HUES48 (cell line): ENCODE data around the gene FBXO47.
"Not testable (repeated sequence)": the region's sequence is repeated elsewhere in the genome, so short reads cannot be mapped to it uniquely, and the experiment has no call there.

Experiments
- H3K27ac ChIP-seq: one replicate; pipeline ENCODE4 v1.7.0; 2013; ENCODE audit warnings: low read depth, low read length, inconsistent platforms
- H3K27me3 ChIP-seq: 2 replicates; pipeline ENCODE4 v1.6.1; 2013; ENCODE audit warnings: mild to moderate bottlenecking, low read length; ENCODE audit not compliant: control insufficient read depth, insufficient read depth
- H3K36me3 ChIP-seq: 2 replicates; pipeline ENCODE4 v1.6.1; 2013; ENCODE audit warnings: low read length; ENCODE audit not compliant: control insufficient read depth, insufficient read depth
- H3K4me1 ChIP-seq: 2 replicates; pipeline ENCODE4 v1.6.1; 2013; ENCODE audit warnings: mild to moderate bottlenecking, low read length; ENCODE audit not compliant: control insufficient read depth, insufficient read depth
- H3K4me3 ChIP-seq: 2 replicates; pipeline ENCODE4 v1.5.1; 2013; ENCODE audit warnings: mild to moderate bottlenecking, low read depth, low read length
- H3K9ac ChIP-seq: 2 replicates; pipeline ENCODE4 v1.6.1; 2013; ENCODE audit warnings: mild to moderate bottlenecking, low read depth, low read length, moderate library complexity
- H3K9me3 ChIP-seq: 2 replicates; pipeline ENCODE4 v1.6.1; 2013; ENCODE audit warnings: low read length; ENCODE audit not compliant: control insufficient read depth, insufficient read depth

The FBXO47 gene

DNA sequence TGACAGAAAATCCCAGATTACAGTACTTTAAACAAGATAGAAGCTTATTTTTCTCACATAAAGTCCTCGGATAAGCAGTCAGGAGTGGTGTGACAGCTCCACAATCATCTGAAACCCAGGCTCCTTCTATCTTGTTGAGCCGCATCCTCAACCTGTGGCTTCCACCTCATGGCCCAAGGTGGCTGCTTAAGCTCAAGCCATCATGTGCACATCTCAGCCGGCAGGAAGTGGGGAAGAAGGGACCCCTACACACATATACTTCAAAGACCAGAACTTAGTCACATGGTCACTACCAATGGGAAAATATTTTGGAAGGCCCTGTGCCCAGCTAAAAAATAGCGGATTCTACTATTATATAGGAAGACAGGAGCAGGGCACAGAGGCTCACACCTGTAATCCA is 11.0 kb upstream of the FBXO47 start:
- no peaks in the 10 kb centered on the region for H3K27me3 ChIP-seq
- no peak overlapping the region for H3K4me3 ChIP-seq
- H3K27ac ChIP-seq, result no peak overlapping the region
- no peaks in the 10 kb centered on the region for H3K9me3 ChIP-seq
- no peaks in the 10 kb centered on the region for H3K4me1 ChIP-seq
- H3K9ac ChIP-seq, result no peak overlapping the region
- no peaks in the 10 kb centered on the region for H3K36me3 ChIP-seq

DNA sequence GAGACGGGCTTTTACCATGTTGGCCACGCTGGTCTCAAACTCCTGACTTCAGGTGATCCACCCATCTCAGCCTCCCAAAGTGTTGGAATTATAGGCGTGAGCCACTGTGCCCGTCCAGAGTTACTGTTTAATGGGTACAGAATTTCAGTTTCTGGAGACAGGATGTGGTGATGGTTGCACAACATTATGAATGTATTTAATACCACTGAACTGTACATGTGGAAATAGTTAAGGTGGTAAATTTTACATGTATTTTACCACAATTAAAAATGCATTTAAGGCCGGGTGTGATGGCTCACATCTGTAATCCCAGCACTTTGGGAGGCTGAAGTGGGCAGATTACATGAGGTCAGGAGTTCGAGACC is 9.0 kb upstream of the FBXO47 start:
- not testable (repeated sequence) for H3K4me1 ChIP-seq, H3K4me3 ChIP-seq, H3K9me3 ChIP-seq, H3K27ac ChIP-seq, H3K27me3 ChIP-seq, H3K36me3 ChIP-seq, H3K9ac ChIP-seq

DNA sequence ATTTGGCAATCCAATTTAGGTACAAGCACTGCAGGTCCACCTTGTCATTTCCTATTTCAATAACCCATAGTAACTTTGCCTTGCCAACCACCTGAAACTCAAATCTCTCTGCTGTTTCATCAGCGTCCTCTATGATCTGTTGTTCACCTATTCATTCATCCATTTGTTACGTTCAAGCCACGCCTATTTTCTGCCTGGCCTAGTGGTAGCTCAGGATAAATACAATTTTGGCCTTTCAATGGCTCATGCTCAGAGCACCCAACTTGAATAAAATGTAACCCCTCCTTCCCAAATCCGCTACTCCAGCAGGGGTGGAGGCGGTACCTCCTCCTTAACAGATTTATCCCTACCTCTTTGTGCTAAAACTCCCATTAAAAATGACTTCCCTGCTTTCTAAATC is 3.6 kb upstream of the FBXO47 start:
- H3K9ac ChIP-seq, result no peak overlapping the region
- H3K9me3 ChIP-seq, result no peaks in the 10 kb centered on the region
- no peak overlapping the region for H3K4me3 ChIP-seq
- H3K27ac ChIP-seq, result no peak overlapping the region
- no peaks in the 10 kb centered on the region for H3K36me3 ChIP-seq
- H3K4me1 ChIP-seq, result peaks cover 7% of the 10 kb centered on the region
- no peaks in the 10 kb centered on the region for H3K27me3 ChIP-seq

DNA sequence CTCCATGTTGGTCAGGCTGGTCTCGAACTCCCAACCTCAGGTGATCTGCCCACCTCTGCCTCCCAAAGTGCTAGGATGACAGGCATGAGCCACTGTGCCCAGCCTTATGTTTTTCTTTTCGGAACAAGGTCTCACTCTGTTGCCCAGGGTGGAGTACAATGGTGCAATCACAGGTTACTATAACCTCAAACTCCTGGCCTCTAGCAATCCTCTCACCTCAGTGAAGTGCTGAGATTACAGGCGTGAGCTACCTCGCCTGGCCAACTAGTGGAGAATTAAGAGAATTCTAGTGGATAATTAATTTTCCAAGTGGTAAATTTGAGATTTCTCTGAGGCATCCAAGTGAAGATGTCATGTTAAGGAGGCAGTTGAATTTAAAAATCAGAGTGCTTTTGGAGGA is 2.9 kb upstream of the FBXO47 start:
- Histone ChIP-seq H3K4me1 (peaks cover 7% of the 10 kb centered on the region), H3K27ac (no peak overlapping the region), H3K4me3 (no peak overlapping the region), H3K9me3 (no peaks in the 10 kb centered on the region), H3K36me3 (no peaks in the 10 kb centered on the region), H3K9ac (no peak overlapping the region), H3K27me3 (no peaks in the 10 kb centered on the region)

DNA sequence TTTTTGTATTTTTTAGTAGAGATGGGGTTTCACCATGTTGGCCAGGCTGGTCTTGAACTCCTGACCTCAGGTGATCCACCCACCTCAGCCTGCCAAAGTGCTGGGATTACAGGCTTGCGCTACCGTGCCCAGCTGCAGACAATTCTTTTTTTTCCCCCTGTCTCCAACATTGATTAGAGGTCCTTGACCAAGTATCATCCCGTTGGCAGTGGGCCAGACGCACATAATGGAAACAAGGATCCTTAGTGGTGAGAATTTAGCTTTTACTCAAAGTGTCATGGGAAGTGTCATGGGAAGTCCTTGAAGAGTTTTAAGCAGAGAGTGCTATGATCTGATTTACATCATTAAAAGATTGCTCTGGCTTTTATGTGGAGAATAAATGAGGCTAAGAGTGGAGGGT is 2.1 kb upstream of the FBXO47 start:
- H3K9ac ChIP-seq, result no peak overlapping the region
- H3K27ac ChIP-seq, result no peak overlapping the region
- H3K9me3 ChIP-seq, result no peaks in the 10 kb centered on the region
- peaks cover 7% of the 10 kb centered on the region for H3K4me1 ChIP-seq
- no peak overlapping the region for H3K4me3 ChIP-seq
- H3K36me3 ChIP-seq, result no peaks in the 10 kb centered on the region
- H3K27me3 ChIP-seq, result no peaks in the 10 kb centered on the region

DNA sequence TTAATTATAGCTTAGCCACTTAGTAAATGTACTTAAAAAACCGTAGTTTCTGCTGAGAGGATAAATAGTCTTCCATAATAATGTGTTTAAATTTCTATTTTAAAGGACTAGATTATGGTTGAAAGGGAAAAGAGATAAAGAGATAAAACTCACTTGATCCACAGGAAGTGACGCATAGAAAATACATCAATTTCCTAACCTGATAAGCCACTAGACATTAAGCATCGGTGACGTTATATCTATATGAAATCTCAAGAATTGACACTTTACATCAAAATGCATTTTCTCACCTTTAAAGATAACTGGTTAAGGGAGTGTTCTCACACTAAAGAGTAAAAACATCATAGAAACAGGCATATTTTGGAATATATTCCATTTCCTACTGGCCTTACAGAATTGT is 5.8 kb downstream of the FBXO47 start:
- no peak overlapping the region for H3K9ac ChIP-seq
- no peak overlapping the region for H3K4me3 ChIP-seq
- no peaks in the 10 kb centered on the region for H3K9me3 ChIP-seq
- H3K27me3 ChIP-seq, result no peaks in the 10 kb centered on the region
- no peaks in the 10 kb centered on the region for H3K4me1 ChIP-seq
- no peaks in the 10 kb centered on the region for H3K36me3 ChIP-seq
- no peak overlapping the region for H3K27ac ChIP-seq

DNA sequence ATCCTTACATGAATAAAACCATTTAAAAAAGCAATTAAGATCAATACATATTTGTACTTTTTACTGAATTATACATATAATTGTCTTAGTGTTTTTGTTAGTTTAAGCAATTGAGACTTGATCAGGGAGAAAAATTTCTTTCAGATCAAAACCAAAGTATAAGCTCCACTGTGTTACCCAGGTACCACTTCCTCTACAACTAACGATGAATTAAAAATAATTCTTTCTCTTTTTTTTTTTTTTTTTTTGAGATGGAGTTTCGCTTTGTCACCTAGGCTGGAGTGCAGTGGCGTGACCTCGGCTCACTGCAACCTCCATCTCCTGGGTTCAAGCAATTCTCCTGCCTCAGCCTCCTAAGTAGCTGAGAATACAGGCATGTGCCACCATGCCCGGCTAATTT is 6.8 kb downstream of the FBXO47 start:
- no peak overlapping the region for H3K9ac ChIP-seq
- no peaks in the 10 kb centered on the region for H3K9me3 ChIP-seq
- no peaks in the 10 kb centered on the region for H3K36me3 ChIP-seq
- no peak overlapping the region for H3K27ac ChIP-seq
- no peak overlapping the region for H3K4me3 ChIP-seq
- H3K4me1 ChIP-seq, result no peaks in the 10 kb centered on the region
- H3K27me3 ChIP-seq, result no peaks in the 10 kb centered on the region

DNA sequence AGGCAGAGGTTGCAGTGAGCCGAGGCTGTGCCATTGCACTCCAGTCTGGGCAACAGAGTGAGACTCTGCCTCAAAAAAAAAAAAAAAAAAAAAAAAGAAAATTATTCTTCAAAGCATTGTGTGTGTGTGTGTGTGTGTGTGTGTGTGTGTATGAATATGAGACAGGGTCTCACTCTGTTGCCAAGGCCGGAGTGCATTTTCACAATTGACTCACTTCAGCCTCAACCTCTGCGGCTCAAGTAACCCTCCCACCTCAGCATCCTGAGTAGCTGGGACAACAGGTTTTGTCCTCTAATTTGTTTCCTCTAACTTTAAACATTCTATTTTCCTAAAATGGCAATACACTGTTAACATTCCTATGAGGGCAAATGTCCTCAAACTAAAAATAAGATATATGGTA is 7.7 kb downstream of the FBXO47 start:
- Histone ChIP-seq H3K4me3 (no peak overlapping the region), H3K36me3 (no peaks in the 10 kb centered on the region), H3K27ac (no peak overlapping the region), H3K4me1 (no peaks in the 10 kb centered on the region), H3K9ac (no peak overlapping the region), H3K27me3 (no peaks in the 10 kb centered on the region), H3K9me3 (no peaks in the 10 kb centered on the region)

DNA sequence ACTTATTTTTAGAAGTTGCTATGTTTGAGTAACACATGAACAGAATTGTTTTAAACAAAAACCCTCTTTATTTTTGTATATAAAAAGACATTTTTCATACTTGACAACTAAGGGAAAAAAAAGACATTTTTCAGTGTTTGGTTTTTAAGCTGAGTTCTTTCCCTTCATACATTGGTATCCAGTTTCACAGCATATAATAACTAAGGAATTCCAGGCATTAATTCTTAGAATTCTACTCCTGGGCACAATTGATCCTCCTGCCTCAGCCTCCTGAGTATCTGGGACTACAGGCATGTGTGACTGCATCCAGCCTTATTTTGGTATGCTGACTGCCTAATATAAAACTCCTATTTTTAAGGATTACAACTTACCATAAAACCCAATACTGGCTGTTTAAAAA is 8.4 kb downstream of the FBXO47 start:
- H3K9me3 ChIP-seq, result no peaks in the 10 kb centered on the region
- H3K36me3 ChIP-seq, result no peaks in the 10 kb centered on the region
- H3K4me3 ChIP-seq, result no peak overlapping the region
- H3K4me1 ChIP-seq, result no peaks in the 10 kb centered on the region
- H3K27me3 ChIP-seq, result no peaks in the 10 kb centered on the region
- no peak overlapping the region for H3K27ac ChIP-seq
- no peak overlapping the region for H3K9ac ChIP-seq

DNA sequence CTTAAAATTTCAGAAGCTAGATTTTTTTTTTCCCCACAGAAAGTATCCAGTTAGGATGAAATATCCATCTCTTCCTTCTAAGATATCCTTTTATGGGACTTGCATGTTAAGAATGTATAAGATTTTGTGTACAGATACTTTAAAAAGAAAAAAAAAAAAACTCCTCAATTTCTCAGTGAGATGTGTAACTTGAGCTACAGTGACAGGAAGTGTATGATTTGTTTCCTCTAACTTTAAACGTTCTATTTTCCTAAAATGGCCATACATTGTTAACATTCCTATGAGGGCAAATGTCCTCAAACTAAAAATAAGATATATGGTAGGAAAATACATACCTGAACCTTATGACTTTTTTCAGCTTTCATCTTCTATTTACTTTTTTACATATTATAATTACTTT is 8.9 kb downstream of the FBXO47 start:
- Histone ChIP-seq H3K27ac (no peak overlapping the region), H3K4me1 (no peaks in the 10 kb centered on the region), H3K27me3 (no peaks in the 10 kb centered on the region), H3K4me3 (no peak overlapping the region), H3K36me3 (no peaks in the 10 kb centered on the region), H3K9ac (no peak overlapping the region), H3K9me3 (no peaks in the 10 kb centered on the region)

DNA sequence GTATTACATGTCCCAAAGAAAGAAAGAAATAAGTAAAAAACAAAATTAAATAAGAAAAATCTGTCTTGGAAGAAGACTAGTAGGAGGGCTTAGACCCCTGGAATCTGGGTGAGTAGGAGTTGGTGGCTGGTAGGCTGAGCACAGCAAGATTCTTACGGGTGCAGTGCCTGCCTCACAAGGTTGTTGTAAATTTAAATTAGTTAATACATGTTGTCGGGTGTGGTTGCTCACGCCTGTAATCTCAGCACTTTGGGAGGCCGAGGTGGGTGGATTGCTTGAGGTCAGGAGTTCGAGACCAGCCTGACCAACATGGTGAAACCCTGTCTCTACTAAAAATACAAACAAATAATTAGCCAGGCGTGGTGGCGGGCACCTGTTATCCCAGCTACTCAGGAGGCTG is 13.4 kb downstream of the FBXO47 start:
- not testable (repeated sequence) for H3K9me3 ChIP-seq, H3K9ac ChIP-seq, H3K27ac ChIP-seq, H3K36me3 ChIP-seq, H3K4me1 ChIP-seq, H3K4me3 ChIP-seq, H3K27me3 ChIP-seq

DNA sequence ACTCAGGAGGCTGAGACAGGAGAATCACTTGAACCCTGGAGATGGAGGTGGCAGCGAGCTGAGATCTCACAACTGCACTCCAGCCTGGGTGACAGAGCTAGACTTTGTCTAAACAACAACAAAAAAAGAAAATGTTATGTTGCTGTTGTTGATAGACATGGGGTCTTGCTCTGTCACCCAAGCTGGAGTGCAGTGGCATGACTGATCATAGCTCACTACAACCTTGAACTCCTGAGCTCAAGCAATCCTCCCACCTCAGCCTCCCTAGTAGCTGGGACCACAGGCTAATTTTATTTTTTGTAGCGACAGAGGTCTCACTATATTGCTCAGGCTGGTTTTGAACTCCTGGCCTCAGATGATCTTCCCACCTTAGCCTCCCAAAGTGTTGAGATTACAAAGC is 20.0 kb downstream of the FBXO47 start:
- H3K27me3 ChIP-seq, result no peaks in the 10 kb centered on the region
- no peak overlapping the region for H3K27ac ChIP-seq
- no peak overlapping the region for H3K4me3 ChIP-seq
- no peak overlapping the region for H3K9ac ChIP-seq
- H3K36me3 ChIP-seq, result no peaks in the 10 kb centered on the region
- no peaks in the 10 kb centered on the region for H3K4me1 ChIP-seq
- H3K9me3 ChIP-seq, result no peaks in the 10 kb centered on the region
